HCT116 (cell line): ENCODE measurements around the gene HOXB8.

Source experiments
- CTCF ChIP-seq, 3 experiments: fragments of 200-600 bp in 1 of 3; sonication (generic) in 1 of 3; IDR thresholded peaks in 2 of 3; conservative IDR thresholded peaks in 1 of 3; 2 replicates each; pipeline ENCODE4 v1.5.1; 2012 to 2017; ENCODE audit warnings: low read depth in 2 of 3, low read length in 2 of 3, antibody characterized with exemption in 1 of 3, borderline replicate concordance in 1 of 3, control low read depth in 1 of 3, mild to moderate bottlenecking in 1 of 3, mixed read lengths in 1 of 3, mixed run types in 1 of 3, moderate library complexity in 1 of 3; ENCODE audit not compliant: insufficient read depth in 1 of 3
- EZH2 ChIP-seq: fragments of 200-600 bp; sonication (generic); IDR thresholded peaks from 2 replicates; pipeline ENCODE4 v1.6.1; 2017; ENCODE audit warnings: antibody characterized with exemption, mixed run types
- EZH2phosphoT487 ChIP-seq: fragments of 200-600 bp; IDR thresholded peaks from 2 replicates; pipeline ENCODE4 v1.6.1; 2018; ENCODE audit warnings: antibody characterized with exemption, borderline replicate concordance
- JUND ChIP-seq: IDR thresholded peaks from 2 replicates; pipeline ENCODE4 v1.6.1; 2012
- MAX ChIP-seq: IDR thresholded peaks from 2 replicates; pipeline ENCODE4 v1.6.1; 2012
- POLR2A ChIP-seq: IDR thresholded peaks from 2 replicates; pipeline ENCODE4 v1.7.0; 2011; ENCODE audit warnings: borderline replicate concordance; ENCODE audit not compliant: insufficient read depth, insufficient read length; ENCODE audit errors: extremely low read depth
- SIN3A ChIP-seq: IDR thresholded peaks from 2 replicates; pipeline ENCODE4 v1.6.1; 2012; ENCODE audit warnings: low read depth
- SRF ChIP-seq: IDR thresholded peaks from 2 replicates; pipeline ENCODE4 v1.6.1; 2012; ENCODE audit warnings: low read depth
- ZNF274 ChIP-seq: fragments of 200-500 bp; sonication (Bioruptor generic); IDR thresholded peaks from 2 replicates; pipeline ENCODE4 v1.6.1; 2014; ENCODE audit warnings: mild to moderate bottlenecking, low read depth, low read length, inconsistent platforms

GRCh38 chr17:48637323-48638260, 22.5 kb upstream of the HOXB8 start:
- TF ChIP-seq CTCF (IDR thresholded peaks at IDR 0.05 in 2 of 3, conservative IDR thresholded peaks at IDR 0.05 in 1 of 3; ENCODE audit: borderline replicate concordance in 1 of 3, insufficient read depth in 1 of 3, low read depth in 2 of 3, low read length in 2 of 3) (no peak), EZH2 (no peak), MAX (no peak), POLR2A (no peak), EZH2phosphoT487 (no peak), SIN3A (no peak), ZNF274 (no peak), JUND (no peak), SRF (no peak)
